SH-SY5Y (cell line): ENCODE results near the gene HECW1.

Experiments used
- GATA2 ChIP-seq: IDR thresholded peaks from 2 replicates; pipeline ENCODE4 v1.6.1; 2011; ENCODE audit warnings: mild to moderate bottlenecking, low read depth, low read length
- GATA3 ChIP-seq: IDR thresholded peaks from 2 replicates; pipeline ENCODE4 v1.6.1; 2011; ENCODE audit warnings: low read depth, mild to moderate bottlenecking, low read length, moderate library complexity

HECW1 gene

DNA sequence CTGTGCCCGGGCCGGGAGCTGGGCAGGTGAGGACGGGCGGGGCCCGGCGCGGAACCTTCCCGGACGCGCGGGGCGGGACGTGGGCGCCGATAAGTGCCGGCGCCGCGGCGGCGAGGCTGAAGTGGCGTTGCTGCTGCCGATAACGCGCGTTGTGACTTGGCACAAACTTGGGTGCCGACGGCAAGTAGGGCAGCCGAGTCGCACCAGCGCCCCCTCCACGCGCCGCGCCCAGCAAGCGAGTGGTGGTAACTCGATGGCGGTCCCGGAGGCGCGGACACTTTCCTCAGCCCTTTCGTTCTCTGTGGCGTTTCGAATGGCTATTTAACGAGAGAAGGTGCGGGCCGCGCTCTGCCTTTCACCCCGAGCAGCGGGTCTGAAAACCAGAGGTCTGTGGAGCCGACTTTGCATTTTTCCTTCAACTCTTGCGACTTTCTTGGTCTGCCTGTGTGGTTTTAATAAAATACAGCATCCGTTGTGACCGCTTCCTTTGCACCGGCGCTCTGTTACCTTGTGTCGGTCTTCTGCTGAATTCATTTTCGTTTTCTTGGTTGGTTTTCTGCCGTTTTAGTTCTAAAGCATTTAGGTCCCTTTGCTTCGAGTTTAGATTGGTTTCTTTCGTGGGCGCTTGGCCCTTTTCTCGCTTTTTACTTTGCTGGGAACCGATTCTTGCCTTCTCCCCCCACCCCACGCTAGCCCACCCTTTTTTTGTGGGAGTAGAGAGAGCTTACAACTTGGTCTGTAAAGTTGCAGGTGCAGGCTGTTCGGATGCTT, 471.2 kb downstream of the HECW1 start:
- TF ChIP-seq GATA2 (no peak), GATA3 (no peak)

DNA sequence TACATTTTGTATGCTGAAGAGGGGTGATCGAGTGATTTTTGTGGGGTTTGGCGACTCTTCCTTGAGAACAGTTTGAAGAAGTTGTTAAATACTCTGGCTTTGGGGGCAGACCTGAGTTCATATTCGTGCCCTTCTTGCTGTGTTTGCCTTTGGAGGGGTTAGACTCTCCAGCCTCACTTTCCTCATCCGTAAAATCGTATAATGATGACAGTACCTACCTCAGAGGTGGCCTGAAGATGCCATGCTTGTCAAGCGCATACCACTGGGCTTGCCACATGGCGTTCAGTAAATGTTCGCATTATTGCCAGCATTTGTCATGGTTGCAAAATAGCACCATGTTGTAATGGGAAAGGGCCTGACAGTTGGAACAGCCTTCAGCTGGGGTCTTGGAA, 471.7 kb downstream of the HECW1 start:
- TF ChIP-seq GATA2, result no peak
- no peak for TF ChIP-seq GATA3

DNA sequence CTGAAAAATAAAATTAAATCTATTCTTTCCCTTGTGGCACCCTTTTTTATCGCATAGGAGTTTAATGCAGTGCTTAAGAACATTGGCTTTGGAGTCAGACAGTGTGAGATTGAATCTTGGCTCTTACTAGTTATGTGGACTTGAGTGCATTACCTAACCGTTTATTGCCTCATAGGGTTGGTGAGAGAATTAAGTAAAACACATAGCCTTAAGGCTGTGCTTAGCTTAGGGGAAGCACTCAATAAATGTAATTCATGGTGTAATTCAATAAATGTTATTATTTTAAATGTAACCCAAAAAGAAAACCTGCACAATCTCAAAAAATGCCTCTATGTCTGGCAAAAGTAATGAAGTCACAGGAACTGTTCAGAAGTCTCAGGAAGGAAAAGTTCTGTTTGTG, 473.1 kb downstream of the HECW1 start:
- no peak for TF ChIP-seq GATA3
- no peak for TF ChIP-seq GATA2

DNA sequence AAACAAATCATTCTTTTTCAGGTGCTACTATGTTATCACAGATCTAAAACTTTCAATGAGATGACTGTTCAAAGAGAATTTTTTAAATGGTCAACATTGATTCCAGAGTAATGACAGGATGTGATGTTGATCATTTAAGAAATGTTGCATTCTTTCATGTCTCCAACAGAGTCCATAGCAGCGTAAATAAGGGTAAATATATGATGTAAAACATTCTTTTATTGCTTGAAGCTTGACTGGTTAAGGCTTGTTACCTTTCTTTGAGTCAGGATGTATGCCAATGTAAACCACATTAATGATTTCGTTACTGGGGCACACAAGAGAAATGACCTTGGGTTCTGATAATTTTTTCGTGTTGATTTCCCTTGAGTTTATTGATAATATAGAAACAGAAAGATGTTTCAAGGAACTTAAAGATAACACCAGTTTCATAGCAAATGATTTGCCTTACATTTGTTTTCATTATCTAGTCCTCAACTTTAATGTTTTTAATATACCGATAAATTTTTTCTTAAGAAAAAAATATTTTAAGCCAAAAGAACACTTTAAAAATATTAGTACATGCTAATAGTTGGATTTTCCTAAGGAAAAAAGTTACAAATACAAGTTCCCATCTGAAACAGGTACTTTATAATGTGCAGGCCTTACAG, 473.9 kb downstream of the HECW1 start:
- no peak for TF ChIP-seq GATA2
- TF ChIP-seq GATA3, result no peak

DNA sequence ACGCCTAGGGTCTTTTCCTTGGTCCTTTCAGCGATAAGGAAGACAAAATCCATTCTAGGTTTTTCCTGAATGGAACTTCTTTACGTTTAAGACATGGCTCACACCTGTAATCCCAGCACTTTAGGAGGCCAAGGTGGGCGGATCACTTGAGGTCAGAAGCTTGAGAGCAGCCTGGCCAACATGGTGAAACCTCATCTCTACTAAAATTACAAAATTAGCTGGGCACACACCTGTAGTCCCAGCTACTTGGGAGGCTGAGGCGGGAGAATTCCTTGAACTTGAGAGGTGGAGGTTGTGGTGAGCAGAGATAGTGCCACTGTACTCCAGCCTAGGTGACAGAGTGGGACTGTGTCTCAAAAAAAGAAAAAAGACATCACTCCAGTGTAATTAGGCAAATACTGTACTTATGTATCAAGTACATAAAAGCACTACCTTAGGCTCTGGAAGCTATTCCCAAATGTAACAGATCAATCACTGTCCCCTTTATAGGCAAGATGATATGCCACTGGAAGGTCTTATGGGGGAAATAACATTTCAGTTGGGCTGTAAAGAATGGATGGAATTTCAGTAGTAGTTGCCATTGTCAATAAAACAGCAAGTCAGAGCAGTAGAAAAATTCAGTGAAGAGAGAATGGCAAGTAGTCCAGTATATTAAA, 476.2 kb downstream of the HECW1 start:
- TF ChIP-seq GATA3 (no peak), GATA2 (no peak)

DNA sequence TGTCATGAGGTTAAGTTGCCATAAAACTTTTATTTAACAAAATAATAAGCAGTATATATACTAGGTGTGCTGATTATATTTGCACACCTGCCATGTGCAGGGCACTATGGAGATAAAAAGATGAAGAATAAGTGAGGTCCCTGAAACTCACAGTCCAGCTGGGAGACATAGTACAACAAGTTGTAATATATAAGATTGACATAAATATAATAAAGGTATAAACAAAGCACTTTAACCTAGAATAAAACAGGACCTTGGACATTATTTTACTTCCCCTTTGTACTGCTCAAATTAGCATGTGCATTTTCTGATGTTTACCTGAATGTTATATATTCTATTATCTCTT, 476.7 kb downstream of the HECW1 start:
- no peak for TF ChIP-seq GATA2
- TF ChIP-seq GATA3, result no peak

DNA sequence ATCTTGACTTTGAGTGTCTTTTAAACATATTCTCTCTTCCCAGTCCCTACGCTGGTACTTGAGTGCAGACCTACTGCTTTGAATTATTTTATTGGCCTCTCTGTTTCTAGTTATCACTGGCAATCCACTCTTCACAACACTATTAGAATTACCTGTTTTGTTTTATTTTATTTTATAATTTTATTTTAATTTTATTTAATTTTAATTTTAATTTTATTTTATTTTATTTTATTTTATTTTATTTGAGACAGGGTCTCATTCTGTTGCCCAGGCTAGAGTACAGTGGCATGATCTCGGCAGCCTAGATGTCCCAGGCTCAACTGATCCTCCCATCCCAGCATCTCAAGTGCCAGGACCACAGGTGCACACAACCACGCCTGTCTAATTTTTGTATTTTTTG, 477.3 kb downstream of the HECW1 start:
- TF ChIP-seq GATA3 (no peak), GATA2 (no peak)

DNA sequence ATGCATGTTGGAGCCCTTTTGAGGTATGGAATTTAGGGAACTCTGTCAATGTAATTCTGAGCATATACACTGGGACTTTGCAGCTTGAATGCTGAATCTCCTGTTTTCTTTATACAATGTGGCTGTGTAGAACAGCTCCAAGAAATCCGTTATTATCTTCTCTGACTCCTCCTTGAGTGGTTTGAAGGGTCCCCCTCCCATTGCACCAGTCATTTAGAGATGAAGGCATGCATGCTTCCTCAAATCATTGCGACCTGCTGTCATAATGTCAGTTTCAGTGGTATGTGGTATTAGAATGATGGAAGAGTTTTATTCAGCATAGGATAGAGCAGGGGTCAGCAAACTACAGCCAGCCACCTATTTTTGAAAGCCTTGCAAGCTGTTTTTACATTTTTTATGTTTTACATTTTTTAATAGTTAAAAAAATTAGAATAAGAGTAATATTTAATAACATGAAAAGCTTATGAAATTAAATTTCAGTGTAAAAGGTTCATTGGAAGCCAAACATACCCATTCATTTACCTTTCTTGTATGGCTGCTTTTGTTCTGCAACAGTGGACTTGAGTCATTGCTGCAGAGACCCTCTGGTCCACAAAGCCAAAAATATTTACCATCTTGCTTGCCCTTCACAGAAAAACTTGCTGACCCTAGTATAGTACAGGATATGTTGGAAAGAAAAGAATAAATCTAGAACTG, 478.6 kb downstream of the HECW1 start:
- TF ChIP-seq GATA3, result no peak
- TF ChIP-seq GATA2, result no peak

DNA sequence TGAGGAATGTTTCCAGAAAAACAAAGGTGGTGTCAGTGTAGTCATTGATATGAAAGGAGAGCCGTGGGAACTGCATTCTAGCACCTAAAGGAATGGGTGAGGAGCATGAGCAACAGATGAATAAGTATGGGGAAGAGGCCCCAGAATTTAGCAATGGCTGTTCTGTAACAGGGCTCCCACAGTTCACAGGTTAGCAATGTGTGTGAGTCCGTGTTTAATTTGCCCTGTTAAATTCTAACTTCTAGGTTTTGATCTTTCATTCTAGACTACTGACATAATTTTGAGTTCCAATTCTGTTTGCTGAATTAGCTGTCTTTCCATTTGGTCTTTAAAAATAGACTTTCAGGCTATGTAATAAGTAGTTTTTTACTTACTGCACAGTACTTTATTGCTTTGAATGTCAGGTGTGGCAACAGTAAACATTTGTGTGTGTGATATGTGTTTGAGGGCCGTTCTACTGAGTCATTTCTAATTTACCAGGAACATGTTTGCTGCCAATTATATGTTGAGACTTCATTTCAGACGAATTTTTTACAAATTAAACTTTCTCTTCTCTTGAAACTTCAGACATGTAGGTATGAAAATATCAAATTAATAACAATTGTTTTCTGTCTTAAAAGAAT, 479.2 kb downstream of the HECW1 start:
- no peak for TF ChIP-seq GATA3
- no peak for TF ChIP-seq GATA2

DNA sequence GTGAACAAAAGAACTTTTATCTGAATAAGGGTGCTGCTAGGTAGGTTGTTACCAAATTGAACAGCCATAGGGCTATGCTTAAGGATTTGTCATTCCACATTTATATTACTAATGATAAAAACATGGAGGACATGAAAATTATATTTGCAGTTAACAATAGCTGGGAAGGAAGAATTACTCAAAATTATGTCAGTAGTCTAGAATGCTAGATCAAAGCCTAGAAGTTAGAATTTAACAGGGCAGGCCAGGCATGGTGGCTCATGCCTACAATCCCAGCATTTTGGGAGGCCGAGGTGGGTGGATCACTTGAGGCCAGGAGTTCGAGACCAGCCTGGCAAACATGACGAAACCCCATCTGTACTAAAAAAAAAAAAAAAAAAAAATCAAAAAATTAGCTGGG, 479.9 kb downstream of the HECW1 start:
- TF ChIP-seq GATA3, result no peak
- no peak for TF ChIP-seq GATA2

DNA sequence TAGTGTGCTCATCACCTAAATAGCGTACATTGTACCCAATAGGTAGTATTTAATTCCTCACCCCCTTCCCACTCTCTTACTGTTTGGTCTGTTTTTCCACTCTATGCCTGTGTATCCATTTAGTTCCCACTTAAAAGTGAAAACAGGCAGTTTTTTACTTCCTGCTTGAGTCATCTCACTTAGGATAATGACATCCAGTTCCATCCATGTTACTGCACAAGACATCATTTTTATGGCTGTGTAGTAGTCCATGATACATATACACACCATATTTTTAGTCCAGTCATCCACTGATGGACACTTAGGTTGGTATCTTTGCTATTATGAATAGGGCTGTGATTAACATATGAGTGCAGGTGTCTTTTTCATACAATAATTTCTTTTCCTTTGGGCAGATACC, 480.6 kb downstream of the HECW1 start:
- TF ChIP-seq GATA3, result no peak
- TF ChIP-seq GATA2, result no peak

DNA sequence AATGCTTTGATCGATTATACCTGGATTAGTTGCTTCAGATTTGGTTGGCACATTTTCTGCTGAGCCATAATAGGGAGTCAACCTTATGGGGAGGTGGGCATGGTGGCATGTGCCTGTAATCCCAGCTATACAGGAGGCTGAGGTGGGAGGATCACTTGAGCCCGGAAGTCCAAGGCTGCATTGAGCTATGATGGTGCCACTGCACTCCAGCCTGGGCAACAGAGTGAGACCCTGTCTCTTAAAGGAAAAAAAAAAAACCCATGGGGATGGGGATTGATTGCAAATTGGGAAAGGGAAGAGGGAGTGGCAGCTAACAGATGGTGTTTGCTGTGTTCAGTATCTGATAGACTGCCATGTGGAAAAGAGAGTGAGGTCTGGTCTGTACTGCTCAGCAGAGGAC, 481.6 kb downstream of the HECW1 start:
- TF ChIP-seq GATA2, result no peak
- TF ChIP-seq GATA3, result no peak

DNA sequence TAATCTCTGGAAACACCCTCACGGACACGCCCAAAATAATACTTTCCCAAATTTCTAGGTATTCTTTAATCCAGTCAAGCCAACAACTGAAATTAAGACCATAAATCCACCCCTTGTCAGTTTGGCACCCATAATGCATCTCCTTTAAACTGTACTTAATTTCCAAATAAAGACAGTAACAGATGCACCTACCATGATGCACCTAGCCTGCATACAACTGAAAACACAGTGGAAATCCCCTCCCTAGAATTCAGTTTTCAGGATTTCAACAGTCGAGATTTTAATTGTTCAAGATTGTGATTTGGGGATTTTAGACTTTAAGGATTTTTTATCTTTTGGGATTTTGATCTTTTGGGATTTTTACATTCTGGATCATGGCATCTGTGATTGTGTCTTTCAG, 487.6 kb downstream of the HECW1 start:
- TF ChIP-seq GATA2 (no peak), GATA3 (no peak)

DNA sequence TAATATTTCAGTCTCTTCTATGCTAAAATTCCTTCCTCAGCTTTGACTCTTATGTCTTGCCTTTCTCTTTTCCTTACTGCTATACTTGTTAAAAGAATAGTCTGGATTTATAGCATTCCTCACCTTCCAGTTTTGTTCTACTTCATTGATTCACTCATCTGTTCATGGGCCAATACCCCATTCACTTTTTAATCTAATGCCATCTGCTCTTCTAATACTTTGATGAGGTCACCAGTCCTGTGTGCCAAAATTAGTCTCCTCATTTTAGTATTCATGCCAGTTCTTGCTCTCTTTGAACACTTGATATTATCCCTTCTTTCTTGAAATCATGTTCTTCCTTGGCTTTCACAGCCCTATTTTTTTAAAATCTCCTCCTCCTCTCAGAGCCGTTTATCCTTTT, 489.8 kb downstream of the HECW1 start:
- TF ChIP-seq GATA3 (no peak), GATA2 (no peak)

DNA sequence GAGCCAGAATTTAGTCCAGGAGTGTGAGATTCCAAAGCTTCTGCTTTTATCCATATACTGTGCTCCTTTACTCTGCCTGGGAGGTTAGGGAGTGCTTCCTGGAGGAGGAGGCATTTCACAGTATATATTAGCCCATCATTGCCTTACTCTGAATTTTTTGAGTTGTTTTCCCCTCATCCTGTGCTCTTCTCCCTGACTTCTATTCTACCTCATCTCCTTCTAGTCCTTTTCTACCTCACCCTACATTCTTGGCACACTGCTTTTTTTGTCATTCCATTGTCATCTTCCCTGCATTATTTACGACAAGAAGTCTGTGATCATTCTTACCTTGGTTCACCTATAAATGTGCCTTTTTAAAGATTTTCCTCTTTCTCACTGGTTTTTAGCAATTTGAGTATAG, 491.8 kb downstream of the HECW1 start:
- TF ChIP-seq GATA2 (no peak), GATA3 (no peak)
